Stimulated activated CD8-positive, alpha-beta memory T cell treated with anti-CD3 and anti-CD28 coated beads, Interleukin-4, amount 100 ng/mL, for 4 hours (primary cell): ENCODE measurements around the gene RAB44.
"Not testable (repeated sequence)": the region's sequence is repeated elsewhere in the genome, so short reads cannot be mapped to it uniquely, and the experiment has no call there.

Experiments used
- DNase-seq, 2 donors: peaks; one replicate each; pipeline ENCODE4 v3.0.0-alpha.2; 2020; ENCODE audit warnings: low read depth in 2 of 2, low spot score in 1 of 2

The RAB44 gene

GRCh38 chr6:36686668-36687513, 10.7 kb upstream of the RAB44 start:
- DNase-seq: no peak

GRCh38 chr6:36688063-36688738, 9.4 kb upstream of the RAB44 start:
- DNase-seq: no peak

GRCh38 chr6:36688739-36689075, 8.9 kb upstream of the RAB44 start:
- DNase-seq: no peak

- DNase-seq: no peak
Measured at GRCh38 chr6:36691011-36691410, 6.6 kb upstream of the RAB44 start.

- DNase-seq: no peak
Measured at GRCh38 chr6:36691612-36692011, 6.0 kb upstream of the RAB44 start.

- DNase-seq: no peak
Measured at GRCh38 chr6:36692220-36692619, 5.4 kb upstream of the RAB44 start.

GRCh38 chr6:36692861-36693702, 4.5 kb upstream of the RAB44 start:
- no peak for DNase-seq

- no peak for DNase-seq
Measured at GRCh38 chr6:36694616-36695015, 3.0 kb upstream of the RAB44 start.

- no peak for DNase-seq
Measured at GRCh38 chr6:36695414-36695813, 2.2 kb upstream of the RAB44 start.

- no peak for DNase-seq
Measured at GRCh38 chr6:36698196-36698595, 570 bp downstream of the RAB44 start.

- no peak for DNase-seq
Measured at GRCh38 chr6:36698871-36699271, 1.2 kb downstream of the RAB44 start.

- DNase-seq: no peak
Measured at GRCh38 chr6:36699348-36699747, 1.7 kb downstream of the RAB44 start.

- DNase-seq: no peak
Measured at GRCh38 chr6:36700071-36700812, 2.6 kb downstream of the RAB44 start.

- no peak for DNase-seq
Measured at GRCh38 chr6:36700831-36701230, 3.2 kb downstream of the RAB44 start.

GRCh38 chr6:36701401-36701991, 3.9 kb downstream of the RAB44 start:
- no peak for DNase-seq

GRCh38 chr6:36702656-36703055, 5.0 kb downstream of the RAB44 start:
- DNase-seq: no peak

GRCh38 chr6:36703081-36703606, 5.5 kb downstream of the RAB44 start:
- DNase-seq: no peak

GRCh38 chr6:36703982-36704381, 6.4 kb downstream of the RAB44 start:
- no peak for DNase-seq

GRCh38 chr6:36704961-36705577, 7.4 kb downstream of the RAB44 start:
- not testable (repeated sequence) for DNase-seq

- DNase-seq: no peak
Measured at GRCh38 chr6:36706339-36706738, 8.7 kb downstream of the RAB44 start.
